Lower leg skin (tissue), 4 donors: ENCODE results near the gene GNG12. TPM values are rescaled to one million over a fixed set of nuclear protein-coding genes. Genes with fewer than 3 reads are reported as not detected.

Experiments
- DNase-seq, 2 donors: peaks; one replicate each; pipeline ENCODE4 v3.0.0-alpha.2; 2019; ENCODE audit warnings: low spot score in 2 of 2
- H3K4me3 ChIP-seq: fragments of 200-600 bp; sonication (generic); 2 replicates; pipeline ENCODE4 v1.5.1; 2017; ENCODE audit warnings: mild to moderate bottlenecking, low read depth; ENCODE audit not compliant: poor library complexity, severe bottlenecking
- CTCF ChIP-seq, 3 donors: fragments of 450-650 bp; IDR thresholded peaks; one replicate each; pipeline ENCODE4 v1.5.1; 2016; ENCODE audit warnings: antibody characterized with exemption in 3 of 3, mild to moderate bottlenecking in 3 of 3, moderate library complexity in 2 of 3
- POLR2A ChIP-seq, 2 donors: fragments of 450-650 bp; IDR thresholded peaks; one replicate each; pipeline ENCODE4 v1.6.1; 2016 to 2017; ENCODE audit warnings: antibody characterized with exemption in 2 of 2, mild to moderate bottlenecking in 1 of 2, moderate library complexity in 1 of 2
- WGBS, 2 donors: methylation state at CpG; one replicate each; pipeline ENCODE4 v1.1.5; 2018; 5-methylcytosine and 5-hydroxymethylcytosine counted together
- intact Hi-C: fragments of 100-400 bp; cut with DNase I; formaldehyde crosslinking; loops from one replicate; pipeline ENCODE4 v1.15.0; 2023; ENCODE audit warnings: low total_unique reads
- total RNA-seq, 4 donors: library from RNA; depleted of rRNA; stranded (reverse); fragments of >200 nt; gene quantifications; one replicate each; pipeline ENCODE4 v1.1.0, GENCODE V29; 2016

The GNG12 gene
- total RNA-seq, 4 donors from 2014 or later = 89.7 to 113 (median 99.2) TPM

GRCh38 chr1:67655581-67655980 lies 177.7 kb downstream of the GNG12 start:
- TF ChIP-seq CTCF (IDR thresholded peaks at IDR 0.05) (no peak), POLR2A (IDR thresholded peaks at IDR 0.05) (no peak)
- DNase-seq = no peak
- no peak overlapping the region for H3K4me3 ChIP-seq
- intact Hi-C loops = no loop called here
- 91 to 98% methylated on average over 2 of the region's 2 CpGs for WGBS, 2 donors

DNA sequence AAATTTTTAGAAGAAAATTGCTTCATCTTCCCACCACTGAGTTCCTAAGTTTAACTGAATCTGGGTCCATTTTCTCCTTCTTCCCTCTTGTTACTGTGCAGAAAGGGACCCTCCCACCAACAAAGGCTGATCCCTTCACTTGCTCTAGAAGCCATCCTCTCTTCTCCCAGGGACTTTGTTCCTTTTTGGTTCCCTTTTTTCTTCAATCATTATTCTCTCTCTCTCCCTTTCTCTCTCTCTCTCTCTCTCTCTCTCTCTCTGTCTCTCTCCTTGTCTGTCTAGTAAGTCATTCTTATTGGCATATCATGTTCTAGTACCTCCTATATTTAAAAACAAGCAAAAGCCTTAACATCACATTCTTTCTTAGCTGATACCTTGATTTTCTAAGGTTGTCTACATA lies 180.0 kb downstream of the GNG12 start:
- H3K4me3 ChIP-seq = no peak overlapping the region
- intact Hi-C loops = no loop called here
- TF ChIP-seq CTCF (IDR thresholded peaks at IDR 0.05) = no peak
- no peak for TF ChIP-seq POLR2A (IDR thresholded peaks at IDR 0.05)
- no peak for DNase-seq

GRCh38 chr1:67652800-67653199 lies 180.5 kb downstream of the GNG12 start:
- no peak for TF ChIP-seq POLR2A (IDR thresholded peaks at IDR 0.05)
- no peak for TF ChIP-seq CTCF (IDR thresholded peaks at IDR 0.05)
- no peak overlapping the region for H3K4me3 ChIP-seq
- WGBS, 2 donors = 55 to 61% methylated on average over 2 of the region's 2 CpGs
- DNase-seq = peak in 1 of 2 donors; percentile 55
- intact Hi-C loops = no loop called here

Other genes with a start within 250 kb of the GNG12 start
- 10 to 100 TPM; 25.2 to 44.4 (median 29.0) TPM for gene GADD45A, start 148.3 kb downstream of the GNG12 start, total RNA-seq
- 1 to 10 TPM in 2 of 4 donors, under 1 TPM in 1, not detected in 1; 0.55 to 2.9 (median 1.7) TPM for gene DIRAS3, start 217.2 kb upstream of the GNG12 start, total RNA-seq